Dendritic cell treated with granulocyte-macrophage colony-stimulating factor and Interleukin-4, amounts not matched to agents 40 ng/mL and 50 ng/mL, for 4 days (primary cell): ENCODE data around the gene LRRC8A.
"Not testable (repeated sequence)": the region's sequence is repeated elsewhere in the genome, so short reads cannot be mapped to it uniquely, and the experiment has no call there.

Source experiments
- H3K27ac Mint-ChIP-seq: one replicate; pipeline ENCODE4 v1.8.0; 2022; ENCODE audit warnings: mild to moderate bottlenecking, mixed read lengths
- H3K27me3 Mint-ChIP-seq: one replicate; pipeline ENCODE4 v1.8.0; 2022; ENCODE audit warnings: mild to moderate bottlenecking, mixed read lengths
- H3K36me3 Mint-ChIP-seq: one replicate; pipeline ENCODE4 v1.8.0; 2022; ENCODE audit warnings: low read depth, mixed read lengths
- H3K4me1 Mint-ChIP-seq: one replicate; pipeline ENCODE4 v1.8.0; 2022; ENCODE audit warnings: low read depth, mixed read lengths
- H3K4me3 Mint-ChIP-seq: one replicate; pipeline ENCODE4 v1.8.0; 2022; ENCODE audit warnings: mild to moderate bottlenecking, moderate library complexity, mixed read lengths
- H3K9me3 Mint-ChIP-seq: one replicate; pipeline ENCODE4 v1.8.0; 2022; ENCODE audit warnings: mixed read lengths
- intact Hi-C: fragments of 100-400 bp; cut with micrococcal nuclease; formaldehyde crosslinking; loops from one replicate; pipeline ENCODE4 v1.15.0; 2022

The LRRC8A gene

GRCh38 chr9:128881884-128882676, at the start of gene LRRC8A, which contains the start of gene KYAT1:
TSS of gene LRRC8A (plus strand) at chr9:128882133. CDS start at chr9:128907165, 25,032 bp downstream.
TSS of gene KYAT1 (minus strand) at chr9:128881950. CDS start at chr9:128845405, 36,545 bp downstream.
- Mint-ChIP-seq H3K4me1 (peaks cover 65% of the 10 kb centered on the region), H3K4me3 (peak within 1 kb of the TSS; percentile 99), H3K9me3 (no peaks in the 10 kb centered on the region), H3K27ac (peak within 1 kb of the TSS; percentile 96), H3K27me3 (no peaks in the 10 kb centered on the region), H3K36me3 (peaks cover 36% of the 10 kb centered on the region)
- intact Hi-C loops, result loop anchor here (10.0 kb wide), 1 partner anchor 63 kb away; the partner anchor contains the start of genes DOLK and NUP188

DNA sequence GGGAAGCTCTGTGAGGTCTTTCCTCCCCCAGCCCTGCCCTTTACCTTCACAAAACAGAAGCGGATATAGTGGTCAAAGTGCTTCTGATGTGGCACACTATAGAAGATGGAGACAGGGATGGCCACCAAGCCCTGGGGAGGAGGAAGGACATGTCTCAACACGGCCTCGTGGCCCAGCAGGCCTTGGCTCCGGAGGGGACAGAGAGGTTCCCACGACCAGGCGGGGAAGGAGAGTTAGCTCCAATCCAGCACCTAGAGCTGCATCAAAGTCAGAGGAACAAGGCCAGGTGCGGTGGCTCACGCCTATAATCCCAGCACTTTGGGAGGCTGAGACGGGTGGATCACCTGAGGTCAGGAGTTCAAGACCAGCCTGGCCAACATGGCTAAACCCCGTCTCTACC, 48.2 kb upstream of the LRRC8A start:
- Mint-ChIP-seq H3K27ac (no peak overlapping the region), H3K27me3 (no peaks in the 10 kb centered on the region)
- intact Hi-C loops, result no loop called here

DNA sequence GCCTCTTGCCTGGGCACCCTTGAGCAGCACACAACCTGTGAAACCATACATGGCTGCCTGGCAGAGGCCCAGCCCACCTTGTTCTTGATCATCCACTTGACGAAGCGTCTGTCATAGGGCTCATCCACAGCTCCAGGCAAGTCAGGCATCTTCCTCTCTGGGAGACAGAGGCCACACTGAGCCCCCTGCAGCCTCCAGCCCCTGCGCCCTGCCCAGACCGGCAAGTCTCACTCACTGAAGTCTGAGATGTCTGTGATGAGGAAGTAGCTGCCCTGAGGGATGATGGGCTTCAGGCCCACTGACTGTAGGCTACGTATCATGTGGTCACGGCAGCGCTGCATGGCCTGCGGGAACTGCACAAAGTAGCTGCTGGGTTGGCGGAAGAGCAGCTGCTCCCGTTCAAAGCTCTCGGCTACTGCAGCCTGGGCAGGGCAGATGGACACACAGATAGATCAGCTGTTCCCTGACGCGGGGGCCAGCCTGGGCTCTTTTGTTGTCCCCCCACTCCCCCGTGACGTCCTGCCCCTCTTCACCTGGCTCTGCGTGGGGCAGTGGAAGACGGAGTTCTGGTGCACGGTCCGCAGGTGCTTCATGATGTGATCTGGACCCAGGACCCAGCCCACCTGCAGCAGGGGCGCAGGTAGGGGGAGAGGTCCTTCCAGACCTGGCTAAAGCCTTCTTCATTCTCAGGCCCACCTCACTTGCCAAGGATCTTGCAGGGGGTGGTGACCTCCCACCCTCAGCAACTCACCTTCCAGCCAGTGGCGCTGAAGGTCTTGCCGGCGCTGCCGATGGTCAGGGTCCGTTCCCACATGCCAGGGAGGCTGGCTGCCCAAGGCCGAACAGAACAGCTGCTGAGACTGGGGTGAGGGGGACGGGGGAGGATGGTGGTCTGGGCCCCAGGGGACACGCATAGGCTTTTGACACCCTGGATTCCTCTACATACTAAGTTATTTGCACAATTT, 46.4 kb upstream of the LRRC8A start:
- Mint-ChIP-seq H3K4me1 (no peaks in the 10 kb centered on the region), H3K36me3 (peaks cover 24% of the 10 kb centered on the region), H3K4me3 (no peak overlapping the region), H3K27me3 (no peaks in the 10 kb centered on the region), H3K27ac (no peak overlapping the region), H3K9me3 (no peaks in the 10 kb centered on the region)
- intact Hi-C loops, result no loop called here

More for the DNA sequence above, 48.2 kb upstream of the LRRC8A start:
- H3K9me3 Mint-ChIP-seq, result no peaks in the 10 kb centered on the region
- no peak overlapping the region for H3K4me3 Mint-ChIP-seq
- peaks cover 5% of the 10 kb centered on the region for H3K4me1 Mint-ChIP-seq
- peaks cover 33% of the 10 kb centered on the region for H3K36me3 Mint-ChIP-seq

GRCh38 chr9:128836509-128837145, 45.3 kb upstream of the LRRC8A start:
- Mint-ChIP-seq H3K4me1 (no peaks in the 10 kb centered on the region), H3K9me3 (no peaks in the 10 kb centered on the region), H3K36me3 (peaks cover 24% of the 10 kb centered on the region), H3K27ac (no peak overlapping the region), H3K4me3 (no peak overlapping the region), H3K27me3 (no peaks in the 10 kb centered on the region)
- intact Hi-C loops, result no loop called here

DNA sequence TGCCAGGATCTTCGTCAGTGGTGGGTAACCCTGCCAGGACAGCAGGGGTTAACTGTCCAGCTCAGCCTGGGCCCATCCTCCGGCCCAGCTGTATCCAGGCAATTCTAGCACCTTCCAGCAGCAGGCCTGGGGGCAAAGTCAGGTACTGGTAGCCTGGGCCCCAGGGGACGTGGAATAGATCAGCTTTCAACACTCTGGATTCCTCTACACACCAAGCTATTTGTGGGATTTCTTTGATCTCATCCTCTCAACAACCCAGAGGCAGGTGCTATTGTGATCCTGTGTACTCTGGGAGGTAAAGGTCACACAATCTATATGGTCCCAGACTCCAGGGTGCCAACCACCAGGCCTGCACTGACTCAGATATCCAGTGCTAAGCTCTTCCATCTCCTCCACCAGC, 43.6 kb upstream of the LRRC8A start:
- H3K4me1 Mint-ChIP-seq, result no peaks in the 10 kb centered on the region
- no peaks in the 10 kb centered on the region for H3K27me3 Mint-ChIP-seq
- no peaks in the 10 kb centered on the region for H3K9me3 Mint-ChIP-seq
- no peak overlapping the region for H3K27ac Mint-ChIP-seq
- H3K4me3 Mint-ChIP-seq, result no peak overlapping the region
- H3K36me3 Mint-ChIP-seq, result peaks cover 31% of the 10 kb centered on the region
- intact Hi-C loops, result no loop called here

DNA sequence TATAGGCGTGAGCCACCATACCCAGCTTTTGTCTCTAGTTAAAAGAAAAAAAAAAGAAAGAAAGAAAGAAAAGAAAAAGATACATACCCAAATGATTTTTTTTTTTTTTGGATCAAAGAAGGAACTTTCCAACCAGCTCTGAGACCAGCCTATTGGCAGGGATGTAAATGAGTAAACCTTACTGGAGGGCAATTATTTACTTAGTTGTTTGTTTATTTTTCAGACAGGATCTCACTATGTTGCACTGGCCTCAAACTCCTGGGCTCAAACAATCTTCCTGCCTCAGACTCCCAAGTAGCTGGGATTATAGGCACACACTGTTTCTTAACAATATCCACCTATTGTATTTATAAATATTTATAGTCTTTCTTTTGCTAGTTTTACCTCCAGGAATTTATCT, 41.4 kb upstream of the LRRC8A start:
- Mint-ChIP-seq H3K36me3 (peaks cover 23% of the 10 kb centered on the region), H3K9me3 (no peaks in the 10 kb centered on the region), H3K27me3 (no peaks in the 10 kb centered on the region), H3K4me3 (no peak overlapping the region), H3K4me1 (no peaks in the 10 kb centered on the region), H3K27ac (no peak overlapping the region)
- intact Hi-C loops, result no loop called here

GRCh38 chr9:128841694-128842492, 40.0 kb upstream of the LRRC8A start:
- no peak overlapping the region for H3K4me3 Mint-ChIP-seq
- no peaks in the 10 kb centered on the region for H3K4me1 Mint-ChIP-seq
- no peaks in the 10 kb centered on the region for H3K27me3 Mint-ChIP-seq
- no peak overlapping the region for H3K27ac Mint-ChIP-seq
- intact Hi-C loops, result no loop called here
- no peaks in the 10 kb centered on the region for H3K9me3 Mint-ChIP-seq
- peaks cover 16% of the 10 kb centered on the region for H3K36me3 Mint-ChIP-seq

- H3K4me3 Mint-ChIP-seq, H3K4me1 Mint-ChIP-seq, H3K27me3 Mint-ChIP-seq, H3K27ac Mint-ChIP-seq, H3K9me3 Mint-ChIP-seq, H3K36me3 Mint-ChIP-seq, intact Hi-C loops: not testable (repeated sequence)
Measured at GRCh38 chr9:128843171-128843570, 38.8 kb upstream of the LRRC8A start.

GRCh38 chr9:128845186-128845931, 36.6 kb upstream of the LRRC8A start:
- Mint-ChIP-seq H3K27me3 (no peaks in the 10 kb centered on the region), H3K36me3 (peaks cover 6% of the 10 kb centered on the region), H3K4me1 (no peaks in the 10 kb centered on the region), H3K27ac (no peak overlapping the region), H3K9me3 (peaks cover 2% of the 10 kb centered on the region), H3K4me3 (no peak overlapping the region)
- intact Hi-C loops, result no loop called here

GRCh38 chr9:128846680-128847030, 35.3 kb upstream of the LRRC8A start:
- Mint-ChIP-seq H3K27me3 (no peaks in the 10 kb centered on the region), H3K9me3 (peaks cover 14% of the 10 kb centered on the region), H3K4me3 (no peak overlapping the region), H3K4me1 (no peaks in the 10 kb centered on the region), H3K27ac (no peak overlapping the region), H3K36me3 (peaks cover 16% of the 10 kb centered on the region)
- intact Hi-C loops, result no loop called here

DNA sequence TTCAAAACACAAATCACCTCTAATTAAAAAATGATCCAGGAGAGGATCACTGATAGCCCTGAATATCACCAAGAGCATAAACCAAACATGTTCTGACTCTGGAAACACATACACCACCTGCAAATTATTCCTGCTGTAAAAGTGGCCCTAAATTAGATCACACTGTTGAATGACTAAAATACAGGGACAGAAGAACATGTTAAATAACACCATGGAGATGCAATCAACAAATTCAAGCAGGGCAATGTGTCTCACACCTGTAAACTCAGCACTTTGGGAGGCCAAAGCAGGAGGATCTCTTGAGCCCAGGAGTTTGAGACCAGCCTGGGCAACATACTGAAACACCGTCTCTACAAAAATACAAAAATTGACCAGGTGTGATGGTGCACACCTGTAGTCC, 34.1 kb upstream of the LRRC8A start:
- H3K4me1 Mint-ChIP-seq, result no peaks in the 10 kb centered on the region
- intact Hi-C loops, result no loop called here
- H3K27ac Mint-ChIP-seq, result no peak overlapping the region
- no peaks in the 10 kb centered on the region for H3K27me3 Mint-ChIP-seq
- H3K36me3 Mint-ChIP-seq, result peaks cover 10% of the 10 kb centered on the region
- H3K4me3 Mint-ChIP-seq, result no peak overlapping the region
- H3K9me3 Mint-ChIP-seq, result peaks cover 17% of the 10 kb centered on the region

DNA sequence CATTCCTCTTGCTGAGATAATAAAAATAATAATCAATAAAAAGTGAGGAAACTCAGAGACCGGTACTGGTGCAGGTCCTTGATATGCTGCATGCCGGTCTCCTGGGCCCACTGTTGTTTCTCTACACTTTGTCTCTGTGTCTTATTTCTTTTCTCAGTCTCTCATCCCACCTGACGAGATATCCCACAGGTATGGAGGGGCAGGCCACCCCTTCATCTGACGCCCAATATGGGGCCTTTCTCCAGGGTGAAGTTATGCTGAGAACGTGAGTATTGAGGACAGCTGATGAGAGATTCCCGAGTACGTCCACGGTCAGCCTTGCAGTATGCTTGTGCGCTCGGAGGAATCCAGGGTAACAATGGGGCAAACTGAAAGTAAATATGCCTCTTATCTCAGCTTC, 30.9 kb upstream of the LRRC8A start:
- H3K4me1 Mint-ChIP-seq, H3K27me3 Mint-ChIP-seq, H3K4me3 Mint-ChIP-seq, H3K36me3 Mint-ChIP-seq, intact Hi-C loops, H3K27ac Mint-ChIP-seq: not testable (repeated sequence)
- peaks cover 17% of the 10 kb centered on the region for H3K9me3 Mint-ChIP-seq
